ENCODE results near the gene TSSK2.

GRCh38 chr22:19085233-19085718, 45.8 kb upstream of the TSSK2 start:
- TF ChIP-seq CTCF (IDR thresholded peaks at IDR 0.05) (no peak), POLR2A (IDR thresholded peaks at IDR 0.05) (no peak)
